GM13976 (cell line): ENCODE results near the gene LRRC45.

Experiments used
- DNase-seq: peaks from one replicate; pipeline ENCODE4 v3.0.0; 2012; ENCODE audit warnings: low spot score
- in situ Hi-C: fragments of 300-500 bp; cut with MboI; formaldehyde crosslinking; loops from one replicate; pipeline ENCODE4 v1.12.0; 2022; ENCODE audit warnings: low sequenced_read_pairs, mixed read lengths, inconsistent platforms; ENCODE audit not compliant: unreplicated experiment
- TF ChIP-seq, protein P1 (sequence below): IDR thresholded peaks from 2 replicates; pipeline ENCODE4 v1.5.1; 2012; ENCODE audit warnings: borderline replicate concordance, mild to moderate bottlenecking; ENCODE audit not compliant: insufficient read depth; ENCODE audit errors: extremely low read depth, missing control alignments, control extremely low read depth

The LRRC45 gene

DNA sequence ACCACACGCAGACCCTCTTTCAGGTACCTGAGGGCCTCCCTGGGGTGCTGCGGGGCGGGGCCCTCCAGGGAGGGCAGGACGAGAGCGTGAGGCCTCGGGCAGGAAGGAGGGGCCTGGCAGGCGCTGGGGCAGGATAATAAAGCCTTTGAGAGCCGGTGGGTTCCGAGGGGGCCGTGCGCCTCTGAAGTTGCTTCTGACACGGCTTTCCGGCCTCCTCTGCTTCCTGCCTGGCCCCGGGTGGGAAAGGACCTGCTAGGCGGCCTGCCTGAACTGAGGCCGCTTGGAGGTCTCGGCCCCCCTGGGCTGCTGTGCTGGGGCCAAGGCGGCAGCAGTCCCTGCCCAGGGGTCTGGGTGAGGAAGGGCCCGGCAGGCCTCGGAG is 10.9 kb upstream of the LRRC45 start:
- no peak for DNase-seq
- in situ Hi-C loops = no loop called here
- TF ChIP-seq, protein P1, sequence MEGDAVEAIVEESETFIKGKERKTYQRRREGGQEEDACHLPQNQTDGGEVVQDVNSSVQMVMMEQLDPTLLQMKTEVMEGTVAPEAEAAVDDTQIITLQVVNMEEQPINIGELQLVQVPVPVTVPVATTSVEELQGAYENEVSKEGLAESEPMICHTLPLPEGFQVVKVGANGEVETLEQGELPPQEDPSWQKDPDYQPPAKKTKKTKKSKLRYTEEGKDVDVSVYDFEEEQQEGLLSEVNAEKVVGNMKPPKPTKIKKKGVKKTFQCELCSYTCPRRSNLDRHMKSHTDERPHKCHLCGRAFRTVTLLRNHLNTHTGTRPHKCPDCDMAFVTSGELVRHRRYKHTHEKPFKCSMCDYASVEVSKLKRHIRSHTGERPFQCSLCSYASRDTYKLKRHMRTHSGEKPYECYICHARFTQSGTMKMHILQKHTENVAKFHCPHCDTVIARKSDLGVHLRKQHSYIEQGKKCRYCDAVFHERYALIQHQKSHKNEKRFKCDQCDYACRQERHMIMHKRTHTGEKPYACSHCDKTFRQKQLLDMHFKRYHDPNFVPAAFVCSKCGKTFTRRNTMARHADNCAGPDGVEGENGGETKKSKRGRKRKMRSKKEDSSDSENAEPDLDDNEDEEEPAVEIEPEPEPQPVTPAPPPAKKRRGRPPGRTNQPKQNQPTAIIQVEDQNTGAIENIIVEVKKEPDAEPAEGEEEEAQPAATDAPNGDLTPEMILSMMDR = no peak

DNA sequence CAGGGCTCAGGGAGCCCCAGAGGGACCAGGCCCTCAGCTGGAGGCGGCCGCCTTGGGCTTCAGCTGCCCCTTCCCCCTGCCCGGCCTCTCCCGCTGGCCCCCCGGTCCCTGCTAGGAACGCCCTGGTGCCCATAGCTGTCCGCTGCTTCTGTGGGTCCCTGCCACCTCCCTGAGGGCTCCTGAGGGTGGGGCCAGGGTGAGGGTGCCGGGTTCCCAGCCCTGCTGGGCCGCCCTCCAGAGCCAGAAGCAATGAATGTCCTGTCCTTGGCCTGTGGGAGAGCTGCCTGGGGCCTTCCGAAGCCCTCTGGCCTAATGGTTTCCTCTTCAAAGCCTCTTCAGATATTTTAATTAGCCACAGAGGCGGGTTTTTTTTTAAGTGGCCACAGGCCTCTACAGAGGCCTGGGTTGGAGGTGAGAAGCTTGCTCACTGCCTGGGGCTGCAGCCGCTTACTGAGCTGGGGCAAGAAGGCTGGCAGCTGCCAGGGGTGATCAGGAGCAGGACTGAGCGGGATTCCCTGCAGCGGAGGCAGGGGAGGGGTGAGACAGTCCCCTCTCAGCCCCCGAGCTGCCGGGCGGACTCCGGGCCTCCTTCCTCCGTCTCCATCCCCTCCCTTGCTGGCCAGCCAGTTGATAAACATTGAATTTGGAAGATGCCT is 10.3 kb upstream of the LRRC45 start:
- in situ Hi-C loops = no loop called here
- TF ChIP-seq, protein P1 = no peak
- DNase-seq = no peak

DNA sequence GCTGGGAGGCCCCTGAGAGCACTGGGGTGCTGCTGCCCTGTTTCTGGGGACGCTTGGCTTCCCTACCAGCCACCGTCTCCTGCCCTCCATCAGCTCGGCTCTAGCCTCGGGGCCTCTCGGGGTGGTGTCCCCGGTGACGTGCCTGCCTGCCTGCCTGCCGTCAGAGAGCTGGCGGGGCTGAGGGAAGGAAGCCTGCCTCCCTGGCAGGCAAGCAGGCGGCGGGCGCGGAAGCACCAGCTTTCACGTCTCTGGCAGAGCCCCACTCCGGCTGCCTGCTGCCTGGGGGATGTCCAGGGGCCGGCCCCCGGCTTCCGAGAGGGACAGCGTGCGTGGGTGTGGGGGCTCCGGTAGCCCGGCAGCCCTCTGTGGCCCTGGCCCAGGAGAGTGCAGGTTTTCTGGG is 9.8 kb upstream of the LRRC45 start:
- no peak for DNase-seq
- TF ChIP-seq, protein P1 = no peak

DNA sequence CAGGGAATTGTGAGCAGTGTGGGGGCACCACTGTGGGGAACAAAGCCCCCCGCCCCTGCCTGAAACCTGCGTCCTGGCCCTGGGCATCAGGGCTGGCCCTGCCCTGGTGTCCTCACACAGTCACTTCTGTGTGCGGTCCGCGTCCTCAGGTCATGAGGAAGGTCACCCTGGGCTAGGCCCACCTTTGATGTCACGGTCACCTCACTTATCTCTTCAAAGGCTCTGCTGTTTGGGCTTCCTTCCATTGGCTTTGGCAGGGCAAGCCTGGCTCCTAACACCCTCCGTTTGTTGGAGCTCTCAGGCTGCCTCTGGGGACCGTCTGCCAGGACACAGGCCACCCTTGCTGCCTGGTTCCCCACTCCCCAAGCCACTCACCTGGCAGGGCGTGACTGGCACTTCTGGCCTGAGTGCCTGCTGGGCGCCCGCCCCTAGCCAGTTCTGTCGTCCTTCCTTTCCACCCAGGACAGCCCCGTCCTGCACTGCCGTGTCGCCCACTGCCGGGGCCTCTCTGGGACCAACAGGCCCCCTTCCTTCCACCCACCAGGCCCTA is 9.3 kb upstream of the LRRC45 start:
- no peak for DNase-seq
- TF ChIP-seq, protein P1 = no peak
- in situ Hi-C loops = no loop called here

More for the DNA sequence above, 9.8 kb upstream of the LRRC45 start:
- in situ Hi-C loops = no loop called here

DNA sequence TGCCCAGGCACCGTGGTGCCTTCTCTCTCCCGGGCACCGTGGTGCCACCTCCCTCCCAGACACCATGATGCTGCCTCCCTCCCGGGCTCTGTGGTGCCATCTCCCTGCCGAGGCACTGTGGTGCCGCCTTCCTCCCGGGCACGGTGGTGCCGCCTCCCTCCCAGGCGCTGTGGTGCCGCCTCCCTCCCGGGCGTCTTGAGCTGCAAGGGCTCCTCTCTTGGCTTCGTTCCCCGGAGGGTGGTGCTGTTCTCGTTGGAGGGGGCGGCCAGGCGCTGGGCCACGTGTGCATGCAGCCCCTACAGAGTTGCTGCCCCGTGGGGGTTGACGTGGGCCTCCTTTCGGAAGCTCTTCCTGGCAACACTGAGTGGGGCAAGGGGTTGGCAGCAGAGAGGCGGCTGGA is 8.7 kb upstream of the LRRC45 start:
- TF ChIP-seq, protein P1 = no peak
- no peak for DNase-seq
- in situ Hi-C loops = no loop called here

DNA sequence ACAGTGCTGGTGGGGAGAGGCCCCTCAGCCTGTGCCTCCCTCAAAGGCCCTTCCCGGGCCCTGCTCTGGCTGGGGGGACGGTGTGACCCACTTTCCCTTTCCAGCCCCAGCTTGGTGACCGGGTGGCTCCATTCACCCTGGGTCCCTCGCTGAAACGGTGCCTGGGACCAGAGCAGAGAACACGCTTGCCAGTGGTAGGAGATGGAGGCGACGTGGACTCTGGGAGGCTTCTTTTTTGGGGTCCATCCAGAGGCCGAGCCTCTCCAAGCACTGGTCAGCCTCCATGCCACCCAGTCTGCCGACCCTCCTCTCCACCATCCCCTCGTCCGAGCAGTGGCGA is 8.2 kb upstream of the LRRC45 start:
- in situ Hi-C loops = no loop called here
- no peak for DNase-seq
- TF ChIP-seq, protein P1 = no peak
